Brain microvascular endothelial cell (primary cell): ENCODE data around the gene GABRQ.

Source experiments
- DNase-seq: peaks from one replicate; pipeline ENCODE4 v3.0.0-alpha.2; 2020
- H3K27ac ChIP-seq: fragments of 250-450 bp; sonication (Bioruptor Pico); 2 replicates; pipeline ENCODE4 v1.5.1; 2020; ENCODE audit warnings: mild to moderate bottlenecking, moderate library complexity
- H3K27me3 ChIP-seq: fragments of 250-450 bp; sonication (Bioruptor Pico); replicated peaks from 2 replicates; pipeline ENCODE4 v1.5.1; 2020; ENCODE audit warnings: mild to moderate bottlenecking
- H3K36me3 ChIP-seq: fragments of 250-450 bp; sonication (Bioruptor Pico); replicated peaks from 2 replicates; pipeline ENCODE4 v1.5.1; 2020; ENCODE audit warnings: mild to moderate bottlenecking
- H3K4me3 ChIP-seq: 2 replicates; pipeline ENCODE4 v1.5.1; 2011; ENCODE audit warnings: low read depth, mild to moderate bottlenecking, control low read depth, low read length, moderate library complexity
- CTCF ChIP-seq: IDR thresholded peaks from 2 replicates; pipeline ENCODE4 v1.5.1; 2011; ENCODE audit warnings: low read depth, mild to moderate bottlenecking, moderate library complexity, low read length, control low read depth, inconsistent platforms; ENCODE audit errors: missing control alignments
- in situ Hi-C: cut with HindIII; loops from 2 replicates; pipeline ENCODE4 v1.10.0; 2017; ENCODE audit warnings: low sequenced_read_pairs, low pct_ligation_motif_present

GABRQ gene

GRCh38 chrX:152619897-152620296 lies 17.8 kb upstream of the GABRQ start:
- H3K36me3 ChIP-seq, result no peaks in the 10 kb centered on the region
- no peak for TF ChIP-seq CTCF
- in situ Hi-C loops, result no loop called here
- H3K27me3 ChIP-seq, result no peaks in the 10 kb centered on the region
- no peak overlapping the region for H3K27ac ChIP-seq
- no peak for DNase-seq
- H3K4me3 ChIP-seq, result no peak overlapping the region

- Histone ChIP-seq H3K27ac (no peak overlapping the region), H3K36me3 (no peaks in the 10 kb centered on the region), H3K4me3 (no peak overlapping the region), H3K27me3 (no peaks in the 10 kb centered on the region)
- peak; percentile 56 for DNase-seq
- TF ChIP-seq CTCF, result peak; percentile 85
- in situ Hi-C loops, result no loop called here
These were observed 5.1 kb upstream of the GABRQ start for GRCh38 chrX:152632445-152633097.

- no peaks in the 10 kb centered on the region for H3K36me3 ChIP-seq
- no peak overlapping the region for H3K27ac ChIP-seq
- in situ Hi-C loops, result no loop called here
- TF ChIP-seq CTCF, result peak; percentile 79
- peak; percentile 49 for DNase-seq
- H3K27me3 ChIP-seq, result no peaks in the 10 kb centered on the region
- no peak overlapping the region for H3K4me3 ChIP-seq
These were observed 1.8 kb upstream of the GABRQ start for GRCh38 chrX:152635941-152636340.

- no peak for DNase-seq
- Histone ChIP-seq H3K27me3 (no peaks in the 10 kb centered on the region), H3K4me3 (no peak overlapping the region), H3K36me3 (no peaks in the 10 kb centered on the region), H3K27ac (no peak overlapping the region)
- in situ Hi-C loops, result no loop called here
- no peak for TF ChIP-seq CTCF
These were observed 779 bp downstream of the GABRQ start for GRCh38 chrX:152638443-152638904.

GRCh38 chrX:152639426-152639825 lies 1.7 kb downstream of the GABRQ start:
- Histone ChIP-seq H3K36me3 (no peaks in the 10 kb centered on the region), H3K27me3 (no peaks in the 10 kb centered on the region), H3K27ac (no peak overlapping the region), H3K4me3 (no peak overlapping the region)
- TF ChIP-seq CTCF, result no peak
- no peak for DNase-seq
- in situ Hi-C loops, result no loop called here

- no peaks in the 10 kb centered on the region for H3K27me3 ChIP-seq
- DNase-seq, result peak; percentile 23
- no peak for TF ChIP-seq CTCF
These were observed 2.5 kb downstream of the GABRQ start for GRCh38 chrX:152640034-152640818.

More at GRCh38 chrX:152640034-152640818, 2.5 kb downstream of the GABRQ start:
- no peaks in the 10 kb centered on the region for H3K36me3 ChIP-seq
- no peak overlapping the region for H3K27ac ChIP-seq
- in situ Hi-C loops, result no loop called here
- H3K4me3 ChIP-seq, result no peak overlapping the region
